SK-N-SH treated with all-trans-retinoic acid at 6 μM for 48 hours (cell line): Measurements from ENCODE around the gene PXT1.
"Not testable (repeated sequence)": the region's sequence is repeated elsewhere in the genome, so short reads cannot be mapped to it uniquely, and the experiment has no call there.

Source experiments
- ATAC-seq: fragments of 200-7000 bp; cut with Tn5 transposase; 3 replicates; pipeline ENCODE4 v1.9.1; 2020; ENCODE audit warnings: mild to moderate bottlenecking, moderate library complexity
- BACH2 ChIP-seq: fragments of 250-450 bp; sonication (Bioruptor Pico); IDR thresholded peaks from 2 replicates; pipeline ENCODE4 v1.9.0; 2021; ENCODE audit warnings: mild to moderate bottlenecking, borderline replicate concordance
- CSDC2 ChIP-seq: fragments of 250-450 bp; sonication (Bioruptor Pico); IDR thresholded peaks from 2 replicates; pipeline ENCODE4 v1.5.0; 2020; ENCODE audit warnings: mild to moderate bottlenecking, moderate library complexity
- GLIS3 ChIP-seq: fragments of 250-450 bp; sonication (Bioruptor Pico); IDR thresholded peaks from 2 replicates; pipeline ENCODE4 v1.5.0; 2020; ENCODE audit warnings: mild to moderate bottlenecking, moderate library complexity
- ISL1 ChIP-seq: fragments of 250-450 bp; sonication (Bioruptor Pico); IDR thresholded peaks from 2 replicates; pipeline ENCODE4 v2.1.2; 2022; ENCODE audit warnings: mild to moderate bottlenecking, moderate library complexity
- OSR1 ChIP-seq: fragments of 250-450 bp; sonication (Bioruptor Pico); IDR thresholded peaks from 2 replicates; pipeline ENCODE4 v1.8.0; 2022; ENCODE audit warnings: moderate library complexity, mild to moderate bottlenecking, inconsistent platforms
- POU6F1 ChIP-seq: fragments of 250-450 bp; sonication (Bioruptor Pico); IDR thresholded peaks from 2 replicates; pipeline ENCODE4 v1.8.0; 2021; ENCODE audit warnings: low read depth, mild to moderate bottlenecking, moderate library complexity, borderline replicate concordance
- PPARA ChIP-seq: fragments of 250-450 bp; sonication (Bioruptor Pico); IDR thresholded peaks from 2 replicates; pipeline ENCODE4 v1.5.0; 2020; ENCODE audit warnings: mild to moderate bottlenecking, borderline replicate concordance
- SNAI2 ChIP-seq: fragments of 250-450 bp; sonication (Bioruptor Pico); IDR thresholded peaks from 2 replicates; pipeline ENCODE4 v1.5.0; 2020; ENCODE audit warnings: mild to moderate bottlenecking, moderate library complexity
- TCF4 ChIP-seq: fragments of 250-450 bp; sonication (Bioruptor Pico); IDR thresholded peaks from 2 replicates; pipeline ENCODE4 v1.8.0; 2021; ENCODE audit warnings: mild to moderate bottlenecking, moderate library complexity, borderline replicate concordance
- ZFP3 ChIP-seq: fragments of 250-450 bp; sonication (Bioruptor Pico); IDR thresholded peaks from 2 replicates; pipeline ENCODE4 v1.5.0; 2020; ENCODE audit warnings: mild to moderate bottlenecking, moderate library complexity
- ZNF565 ChIP-seq: fragments of 450-650 bp; formaldehyde crosslinking; conservative IDR thresholded peaks from 2 replicates; pipeline ENCODE4 v1.5.0; 2020; ENCODE audit warnings: low read depth, mild to moderate bottlenecking, moderate library complexity
- ZNF70 ChIP-seq: fragments of 450-650 bp; formaldehyde crosslinking; IDR thresholded peaks from 2 replicates; pipeline ENCODE4 v1.5.0; 2020; ENCODE audit warnings: mild to moderate bottlenecking, moderate library complexity
- TF ChIP-seq, protein P1 (sequence below): fragments of 250-450 bp; sonication (Bioruptor Pico); IDR thresholded peaks from 2 replicates; pipeline ENCODE4 v1.8.0; 2020; ENCODE audit warnings: mild to moderate bottlenecking, moderate library complexity, borderline replicate concordance
- TF ChIP-seq, protein P2 (sequence below): fragments of 250-450 bp; sonication (Bioruptor Pico); IDR thresholded peaks from 2 replicates; pipeline ENCODE4 v1.5.0; 2020; ENCODE audit warnings: mild to moderate bottlenecking, moderate library complexity
- TF ChIP-seq, protein P3 (sequence below): fragments of 250-450 bp; sonication (Bioruptor Pico); IDR thresholded peaks from 2 replicates; pipeline ENCODE4 v1.5.1; 2020; ENCODE audit warnings: low read depth, mild to moderate bottlenecking, moderate library complexity

PXT1 gene

DNA sequence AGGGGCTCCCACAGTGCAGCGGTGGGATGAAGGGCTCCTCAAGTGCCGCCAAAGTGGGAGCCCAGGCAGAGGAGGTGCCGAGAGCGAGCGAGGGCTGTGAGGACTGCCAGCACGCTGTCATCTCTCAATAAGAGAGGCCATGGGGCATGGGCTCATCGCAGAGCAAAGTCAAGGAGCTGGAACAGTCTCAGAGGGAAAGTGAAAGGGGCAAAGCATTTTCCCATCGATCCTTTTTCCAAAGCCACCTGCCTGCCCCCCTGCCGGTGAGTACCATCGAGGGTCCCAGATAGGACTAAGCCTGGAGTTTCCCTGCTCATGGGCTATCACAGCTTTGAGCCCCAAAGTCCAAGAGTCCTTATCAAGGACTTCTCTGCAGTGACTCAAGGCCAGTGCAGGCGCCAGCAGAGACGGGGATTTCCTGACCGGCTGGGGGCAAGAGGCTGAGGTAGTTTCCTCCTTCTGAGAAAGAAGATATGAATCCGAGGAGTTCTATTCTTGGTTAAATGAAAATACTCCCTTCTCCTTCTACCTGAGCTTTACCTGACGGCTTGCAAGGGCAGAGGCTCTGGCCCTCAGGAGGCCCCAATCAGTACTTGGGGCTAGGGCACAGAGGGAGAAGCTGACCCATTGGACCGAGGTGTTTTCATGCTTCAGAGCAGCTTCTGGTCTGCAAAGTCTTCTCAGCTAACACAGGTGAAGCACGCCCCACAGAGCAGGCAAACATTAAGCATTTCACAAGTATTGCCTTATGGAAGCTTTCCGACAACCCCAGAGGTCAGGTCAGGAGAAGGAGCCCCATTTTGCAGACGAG lies 77.8 kb downstream of the PXT1 start:
- ATAC-seq: no peak
- TF ChIP-seq OSR1 (CRISPR knock-in tag): no peak

- not testable (repeated sequence) for ATAC-seq
Measured at GRCh38 chr6:36364061-36364635, 78.5 kb downstream of the PXT1 start.

GRCh38 chr6:36363371-36363752 lies 79.3 kb downstream of the PXT1 start:
- ATAC-seq: not testable (repeated sequence)

DNA sequence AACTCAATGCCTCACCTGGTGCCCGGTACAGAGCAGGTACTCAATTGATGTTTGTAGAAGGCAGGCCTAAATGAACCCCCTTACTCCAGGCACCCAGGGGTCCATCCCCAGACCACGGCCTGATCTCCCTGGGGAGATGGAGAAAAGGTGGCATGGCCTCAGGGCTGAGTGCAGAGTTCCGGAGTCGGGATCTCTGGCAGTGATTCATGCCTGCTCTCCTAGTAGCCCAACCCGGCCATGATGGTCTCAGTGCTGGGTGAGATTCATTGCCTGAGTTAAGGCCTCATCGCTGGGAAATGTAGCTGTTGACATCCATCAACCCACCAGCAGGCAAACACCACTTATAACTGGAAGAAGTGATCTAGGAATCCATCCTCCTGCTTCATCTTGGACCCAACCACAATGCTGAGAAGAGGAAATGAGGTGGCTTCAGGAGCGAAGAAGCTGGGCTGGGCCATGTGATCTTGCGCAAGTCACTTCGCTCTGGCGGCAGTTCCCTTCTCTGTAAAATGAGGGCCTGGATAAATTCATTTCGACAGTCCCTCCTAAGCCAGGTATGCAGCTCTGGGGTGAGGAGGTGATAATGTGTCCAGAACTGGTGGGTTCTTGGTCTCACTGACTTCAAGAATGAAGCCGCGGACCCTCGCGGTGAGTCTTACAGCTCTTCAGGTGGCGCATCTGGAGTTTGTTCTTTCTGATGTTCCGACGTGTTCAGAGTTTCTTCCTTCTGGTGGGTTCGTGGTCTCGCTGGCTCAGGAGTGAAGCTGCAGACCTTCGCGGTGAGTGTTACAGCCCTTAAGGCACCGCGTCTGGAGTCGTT lies 79.9 kb downstream of the PXT1 start:
- TF ChIP-seq TCF4 (no peak), BACH2 (CRISPR knock-in tag) (no peak), POU6F1 (no peak), CSDC2 (CRISPR knock-in tag) (no peak)
- TF ChIP-seq, protein P1, sequence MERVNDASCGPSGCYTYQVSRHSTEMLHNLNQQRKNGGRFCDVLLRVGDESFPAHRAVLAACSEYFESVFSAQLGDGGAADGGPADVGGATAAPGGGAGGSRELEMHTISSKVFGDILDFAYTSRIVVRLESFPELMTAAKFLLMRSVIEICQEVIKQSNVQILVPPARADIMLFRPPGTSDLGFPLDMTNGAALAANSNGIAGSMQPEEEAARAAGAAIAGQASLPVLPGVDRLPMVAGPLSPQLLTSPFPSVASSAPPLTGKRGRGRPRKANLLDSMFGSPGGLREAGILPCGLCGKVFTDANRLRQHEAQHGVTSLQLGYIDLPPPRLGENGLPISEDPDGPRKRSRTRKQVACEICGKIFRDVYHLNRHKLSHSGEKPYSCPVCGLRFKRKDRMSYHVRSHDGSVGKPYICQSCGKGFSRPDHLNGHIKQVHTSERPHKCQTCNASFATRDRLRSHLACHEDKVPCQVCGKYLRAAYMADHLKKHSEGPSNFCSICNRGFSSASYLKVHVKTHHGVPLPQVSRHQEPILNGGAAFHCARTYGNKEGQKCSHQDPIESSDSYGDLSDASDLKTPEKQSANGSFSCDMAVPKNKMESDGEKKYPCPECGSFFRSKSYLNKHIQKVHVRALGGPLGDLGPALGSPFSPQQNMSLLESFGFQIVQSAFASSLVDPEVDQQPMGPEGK: no peak
- no peak for ATAC-seq

GRCh38 chr6:36361071-36361470 lies 81.6 kb downstream of the PXT1 start:
- TF ChIP-seq POU6F1 (no peak), CSDC2 (CRISPR knock-in tag) (no peak), ZNF70 (CRISPR knock-in tag) (no peak), SNAI2 (no peak)
- ATAC-seq: no peak

DNA sequence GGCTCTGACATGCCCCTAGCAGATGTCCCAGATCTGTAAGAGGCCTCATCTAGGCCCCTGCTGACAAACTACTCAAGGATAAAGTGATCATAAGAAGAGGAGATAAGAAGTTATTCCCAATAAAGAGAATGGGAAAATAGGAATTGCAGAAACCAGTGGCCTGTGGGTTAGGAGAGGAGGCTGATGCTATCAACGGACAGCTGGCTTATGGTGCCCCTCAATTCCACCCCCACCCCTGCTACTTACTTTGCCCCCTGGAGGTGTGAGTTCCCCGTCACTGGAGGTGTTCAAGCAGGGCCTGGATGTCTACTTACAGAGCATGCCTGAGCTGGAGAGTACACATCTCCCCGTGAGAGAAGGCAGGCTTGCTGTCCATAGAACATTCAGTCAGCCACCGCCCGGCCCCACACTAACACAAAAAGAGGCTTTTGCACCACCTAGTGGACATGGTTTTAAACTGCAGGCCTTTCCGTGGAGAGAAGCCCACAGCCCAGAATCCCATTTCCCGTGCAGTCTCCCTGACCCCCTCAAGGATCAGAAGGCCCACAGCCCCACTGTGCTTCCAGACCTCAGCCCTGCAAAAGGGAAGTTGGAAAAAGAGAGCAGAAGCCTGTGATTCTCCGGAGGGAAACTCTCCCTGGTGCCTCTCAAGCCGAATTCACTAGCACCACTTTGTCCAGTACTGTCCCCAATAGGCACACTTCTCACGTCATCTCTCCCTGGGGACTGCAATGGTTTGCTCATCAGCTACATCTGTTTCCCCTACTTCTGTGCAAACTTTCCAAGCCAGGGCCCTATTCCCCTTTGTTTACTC lies 82.2 kb downstream of the PXT1 start:
- peak; percentile 98 for ATAC-seq
- no peak for TF ChIP-seq ZNF565 (CRISPR knock-in tag)
- TF ChIP-seq POU6F1: no peak
- TF ChIP-seq, protein P2, sequence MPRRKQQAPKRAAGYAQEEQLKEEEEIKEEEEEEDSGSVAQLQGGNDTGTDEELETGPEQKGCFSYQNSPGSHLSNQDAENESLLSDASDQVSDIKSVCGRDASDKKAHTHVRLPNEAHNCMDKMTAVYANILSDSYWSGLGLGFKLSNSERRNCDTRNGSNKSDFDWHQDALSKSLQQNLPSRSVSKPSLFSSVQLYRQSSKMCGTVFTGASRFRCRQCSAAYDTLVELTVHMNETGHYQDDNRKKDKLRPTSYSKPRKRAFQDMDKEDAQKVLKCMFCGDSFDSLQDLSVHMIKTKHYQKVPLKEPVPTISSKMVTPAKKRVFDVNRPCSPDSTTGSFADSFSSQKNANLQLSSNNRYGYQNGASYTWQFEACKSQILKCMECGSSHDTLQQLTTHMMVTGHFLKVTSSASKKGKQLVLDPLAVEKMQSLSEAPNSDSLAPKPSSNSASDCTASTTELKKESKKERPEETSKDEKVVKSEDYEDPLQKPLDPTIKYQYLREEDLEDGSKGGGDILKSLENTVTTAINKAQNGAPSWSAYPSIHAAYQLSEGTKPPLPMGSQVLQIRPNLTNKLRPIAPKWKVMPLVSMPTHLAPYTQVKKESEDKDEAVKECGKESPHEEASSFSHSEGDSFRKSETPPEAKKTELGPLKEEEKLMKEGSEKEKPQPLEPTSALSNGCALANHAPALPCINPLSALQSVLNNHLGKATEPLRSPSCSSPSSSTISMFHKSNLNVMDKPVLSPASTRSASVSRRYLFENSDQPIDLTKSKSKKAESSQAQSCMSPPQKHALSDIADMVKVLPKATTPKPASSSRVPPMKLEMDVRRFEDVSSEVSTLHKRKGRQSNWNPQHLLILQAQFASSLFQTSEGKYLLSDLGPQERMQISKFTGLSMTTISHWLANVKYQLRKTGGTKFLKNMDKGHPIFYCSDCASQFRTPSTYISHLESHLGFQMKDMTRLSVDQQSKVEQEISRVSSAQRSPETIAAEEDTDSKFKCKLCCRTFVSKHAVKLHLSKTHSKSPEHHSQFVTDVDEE (CRISPR knock-in tag): no peak
- TF ChIP-seq TCF4: no peak
- no peak for TF ChIP-seq ZFP3 (CRISPR knock-in tag)
- TF ChIP-seq, protein P1: no peak
- TF ChIP-seq PPARA (CRISPR knock-in tag): no peak
- no peak for TF ChIP-seq ISL1 (CRISPR knock-in tag)
- TF ChIP-seq SNAI2: no peak
- TF ChIP-seq GLIS3: no peak
- TF ChIP-seq, protein P3, sequence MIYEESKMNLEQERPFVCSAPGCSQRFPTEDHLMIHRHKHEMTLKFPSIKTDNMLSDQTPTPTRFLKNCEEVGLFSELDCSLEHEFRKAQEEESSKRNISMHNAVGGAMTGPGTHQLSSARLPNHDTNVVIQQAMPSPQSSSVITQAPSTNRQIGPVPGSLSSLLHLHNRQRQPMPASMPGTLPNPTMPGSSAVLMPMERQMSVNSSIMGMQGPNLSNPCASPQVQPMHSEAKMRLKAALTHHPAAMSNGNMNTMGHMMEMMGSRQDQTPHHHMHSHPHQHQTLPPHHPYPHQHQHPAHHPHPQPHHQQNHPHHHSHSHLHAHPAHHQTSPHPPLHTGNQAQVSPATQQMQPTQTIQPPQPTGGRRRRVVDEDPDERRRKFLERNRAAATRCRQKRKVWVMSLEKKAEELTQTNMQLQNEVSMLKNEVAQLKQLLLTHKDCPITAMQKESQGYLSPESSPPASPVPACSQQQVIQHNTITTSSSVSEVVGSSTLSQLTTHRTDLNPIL (CRISPR knock-in tag): no peak
